HG03457 (cell line): Measurements from ENCODE around the gene RNF10.
"Not testable (repeated sequence)": the region's sequence is repeated elsewhere in the genome, so short reads cannot be mapped to it uniquely, and the experiment has no call there.

ENCODE experiments used
- ATAC-seq: cut with Tn5 transposase; IDR thresholded peaks from one replicate; pipeline ENCODE4 v1.9.1; 2021; ENCODE audit warnings: moderate number of reproducible peaks; ENCODE audit not compliant: unreplicated experiment

Gene RNF10

GRCh38 chr12:120528861-120529525 is 5.2 kb upstream of the RNF10 start, which contains the start of gene COQ5:
TSS of gene COQ5 (minus strand) at chr12:120529158. CDS start at chr12:120529141, 17 bp downstream.
- ATAC-seq = peak; percentile 63

GRCh38 chr12:120529641-120530417 is 4.3 kb upstream of the RNF10 start:
- ATAC-seq = no peak

- ATAC-seq = not testable (repeated sequence)
These were observed 3.8 kb upstream of the RNF10 start for GRCh38 chr12:120530418-120530761.

DNA sequence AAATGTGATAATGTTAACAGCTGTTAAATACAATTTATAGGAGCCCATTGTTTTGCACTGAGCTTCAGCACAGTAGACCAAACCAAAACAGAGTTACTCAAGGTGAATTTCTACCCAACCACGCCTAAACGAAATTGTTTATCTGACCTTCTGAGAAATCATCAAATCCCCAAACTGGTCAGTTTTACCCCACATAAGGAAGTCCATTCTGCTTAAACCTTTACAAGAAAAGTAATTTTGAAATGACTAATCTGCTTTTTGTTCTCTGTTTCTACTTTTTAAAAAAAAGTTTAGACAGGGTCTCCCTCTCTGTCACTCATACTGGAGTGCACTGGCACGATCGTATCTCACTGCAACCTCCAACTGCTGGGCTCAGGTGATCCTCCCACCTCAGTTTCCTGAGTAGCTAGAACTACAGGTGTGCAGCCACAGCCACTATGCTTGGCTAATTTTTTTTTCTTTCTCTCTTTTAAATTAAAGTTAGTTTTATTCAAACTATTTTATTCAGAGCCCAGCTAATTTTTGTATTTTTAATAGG is 1.4 kb upstream of the RNF10 start:
- ATAC-seq = no peak

DNA sequence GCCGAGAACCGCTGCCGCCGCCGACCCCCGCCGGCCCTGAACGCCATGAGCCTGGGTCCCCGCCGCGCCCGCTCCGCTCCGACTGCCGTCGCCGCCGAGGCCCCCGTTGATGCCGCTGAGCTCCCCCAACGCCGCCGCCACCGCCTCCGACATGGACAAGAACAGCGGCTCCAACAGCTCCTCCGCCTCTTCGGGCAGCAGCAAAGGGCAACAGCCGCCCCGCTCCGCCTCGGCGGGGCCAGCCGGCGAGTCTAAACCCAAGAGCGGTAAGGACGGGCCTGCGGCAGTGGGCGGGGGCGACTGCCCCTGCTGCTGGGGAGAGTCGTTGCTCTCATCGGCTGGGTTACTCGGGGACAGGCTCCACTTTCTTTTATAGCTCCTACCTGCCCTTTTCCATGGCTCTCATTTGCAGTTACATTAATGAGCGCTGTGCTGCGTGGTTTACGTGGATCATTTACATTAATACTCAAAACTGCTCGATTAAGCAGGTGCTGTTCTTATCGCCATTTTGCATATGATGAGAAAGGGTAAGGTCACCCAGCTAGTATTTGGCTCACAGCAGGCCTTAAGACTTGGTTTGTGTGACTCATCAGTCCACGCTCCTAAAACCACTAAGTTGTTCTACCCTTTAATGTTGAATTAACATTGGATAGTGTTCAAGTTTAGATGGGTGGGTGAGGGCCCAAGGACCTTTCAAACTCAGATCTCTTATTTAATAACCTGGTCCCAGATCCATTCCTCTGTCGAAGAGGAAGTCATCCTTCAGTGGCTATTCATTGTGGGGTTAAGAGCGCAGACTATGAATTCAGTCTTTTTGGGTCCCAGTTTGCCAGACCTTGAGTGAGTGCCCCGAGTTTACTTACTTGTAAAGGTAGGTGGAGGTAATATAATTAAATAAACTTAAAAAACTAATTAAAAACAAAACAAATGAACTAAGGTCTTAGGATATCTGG is 823 bp downstream of the RNF10 start:
- peak; percentile 24 for ATAC-seq

- ATAC-seq = no peak
These were observed 2.1 kb downstream of the RNF10 start for GRCh38 chr12:120536064-120536791.

- no peak for ATAC-seq
These were observed 3.7 kb downstream of the RNF10 start for GRCh38 chr12:120537856-120538220.

- ATAC-seq = no peak
These were observed 4.4 kb downstream of the RNF10 start for GRCh38 chr12:120538281-120539156.

GRCh38 chr12:120539303-120539702 is 5.1 kb downstream of the RNF10 start:
- ATAC-seq = no peak

- ATAC-seq = no peak
These were observed 6.3 kb downstream of the RNF10 start for GRCh38 chr12:120540445-120540844.

- ATAC-seq = no peak
These were observed 8.0 kb downstream of the RNF10 start for GRCh38 chr12:120542166-120542565.

- ATAC-seq = no peak
These were observed 10.5 kb downstream of the RNF10 start for GRCh38 chr12:120544691-120545090.

DNA sequence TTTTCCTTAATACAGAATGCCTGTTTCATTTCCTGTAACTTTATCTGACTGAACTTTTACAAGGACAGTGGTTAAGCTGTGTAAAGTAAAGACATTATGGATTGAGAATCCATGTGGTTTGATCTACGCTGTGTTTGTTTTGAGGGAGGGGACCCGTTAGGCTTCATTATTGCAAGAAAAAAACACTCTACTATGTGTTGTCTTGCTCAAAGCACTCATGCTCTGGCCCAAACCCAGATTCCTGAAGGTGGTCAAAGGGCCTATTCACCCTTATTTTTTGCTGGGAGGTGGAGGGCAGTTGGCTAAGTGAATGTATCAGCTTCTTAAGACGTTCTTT is 11.9 kb downstream of the RNF10 start:
- ATAC-seq = no peak

- no peak for ATAC-seq
These were observed 20.5 kb downstream of the RNF10 start for GRCh38 chr12:120554678-120555077.

DNA sequence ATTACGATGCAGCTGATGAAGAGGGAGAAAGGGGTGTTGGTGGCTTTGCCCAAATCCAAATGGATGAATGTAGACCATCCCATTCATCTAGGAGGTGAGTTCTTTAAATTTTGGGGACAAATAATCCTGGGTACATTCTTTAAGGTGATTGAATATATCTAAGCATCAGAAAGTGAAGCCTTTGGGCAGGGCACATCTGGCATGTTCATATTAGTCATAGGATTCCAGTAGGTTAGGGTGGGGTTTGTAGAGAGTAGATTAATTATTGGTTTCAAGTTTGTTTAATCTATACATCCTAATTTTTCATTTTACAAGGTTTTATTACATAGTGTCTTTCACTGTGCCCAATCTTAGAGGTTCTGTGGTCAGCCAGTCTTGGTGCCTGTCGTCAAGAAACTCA is 23.4 kb downstream of the RNF10 start:
- no peak for ATAC-seq

DNA sequence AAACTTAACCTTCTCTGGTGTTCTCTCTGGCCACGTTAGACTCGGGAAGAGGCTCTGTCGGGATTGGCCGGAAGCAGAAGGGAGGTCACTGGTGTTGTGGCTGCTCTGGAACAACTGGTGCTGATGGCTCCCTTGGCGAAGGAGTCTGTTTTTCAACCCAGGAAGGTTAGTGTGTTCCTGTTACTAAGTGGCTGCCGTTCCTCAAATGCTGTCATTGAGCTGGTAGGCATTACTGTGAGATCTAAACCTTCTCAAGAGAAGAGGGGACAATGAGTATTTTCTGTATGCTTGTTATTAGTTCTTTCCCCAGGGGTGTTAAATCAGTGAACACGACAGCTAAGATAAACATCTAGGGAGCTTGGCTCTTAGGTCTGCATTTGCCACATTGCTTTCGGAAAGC is 28.8 kb downstream of the RNF10 start:
- ATAC-seq = no peak

DNA sequence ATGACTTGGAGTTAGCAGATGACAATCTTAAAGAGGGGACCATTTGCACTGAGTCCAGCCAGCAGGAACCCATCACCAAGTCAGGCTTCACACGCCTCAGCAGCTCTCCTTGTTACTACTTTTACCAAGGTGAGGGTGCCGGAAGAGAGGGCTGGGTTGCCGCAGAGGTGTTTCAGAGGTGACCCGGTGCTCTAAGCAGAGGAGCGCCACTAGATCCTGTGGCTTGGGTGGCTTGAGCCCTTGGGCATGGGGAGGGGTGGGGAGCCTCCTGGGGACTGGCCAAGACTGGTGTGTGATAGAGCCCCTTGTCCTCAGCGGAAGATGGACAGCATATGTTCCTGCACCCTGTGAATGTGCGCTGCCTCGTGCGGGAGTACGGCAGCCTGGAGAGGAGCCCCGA is 29.3 kb downstream of the RNF10 start:
- ATAC-seq = no peak

GRCh38 chr12:120571299-120571698 is 37.1 kb downstream of the RNF10 start:
- ATAC-seq = no peak

GRCh38 chr12:120573560-120573959 is 39.4 kb downstream of the RNF10 start:
- no peak for ATAC-seq

GRCh38 chr12:120574106-120574505 is 40.0 kb downstream of the RNF10 start:
- no peak for ATAC-seq
